Measurements from ENCODE around the gene GINS2.

The GINS2 gene

GRCh38 chr16:85667261-85667660, 21.5 kb downstream of the GINS2 start:
- no peak for DNase-seq

GRCh38 chr16:85665929-85666328, 22.8 kb downstream of the GINS2 start:
- DNase-seq: no peak

GRCh38 chr16:85665373-85665740, 23.4 kb downstream of the GINS2 start:
- no peak for DNase-seq

- no peak for DNase-seq
Measured at GRCh38 chr16:85664580-85665372, 24.0 kb downstream of the GINS2 start.

- peak; percentile 33 for DNase-seq
Measured at GRCh38 chr16:85663891-85664321, 24.8 kb downstream of the GINS2 start.

- no peak for DNase-seq
Measured at GRCh38 chr16:85662976-85663830, 25.6 kb downstream of the GINS2 start.

- no peak for DNase-seq
Measured at GRCh38 chr16:85662482-85662812, 26.3 kb downstream of the GINS2 start.

- DNase-seq: no peak
Measured at GRCh38 chr16:85661740-85662481, 26.8 kb downstream of the GINS2 start.

GRCh38 chr16:85660843-85661739, 27.7 kb downstream of the GINS2 start:
- DNase-seq: no peak

GRCh38 chr16:85659805-85660511, 28.8 kb downstream of the GINS2 start:
- DNase-seq: no peak

GRCh38 chr16:85659336-85659735, 29.4 kb downstream of the GINS2 start:
- no peak for DNase-seq

GRCh38 chr16:85658504-85659326, 30.0 kb downstream of the GINS2 start:
- no peak for DNase-seq

GRCh38 chr16:85657996-85658395, 30.8 kb downstream of the GINS2 start:
- DNase-seq: no peak

GRCh38 chr16:85657267-85657650, 31.5 kb downstream of the GINS2 start:
- no peak for DNase-seq

- DNase-seq: no peak
Measured at GRCh38 chr16:85656351-85657266, 32.1 kb downstream of the GINS2 start.

- no peak for DNase-seq
Measured at GRCh38 chr16:85655216-85656129, 33.3 kb downstream of the GINS2 start.

GRCh38 chr16:85654251-85655095, 34.3 kb downstream of the GINS2 start:
- no peak for DNase-seq
